Embryonic facial prominence (tissue), 1 donor: ENCODE data around the gene MAPK9.
A peak's percentile ranks its signal among the peaks of the same experiment; 100 is the strongest.

Experiments
- DNase-seq: peaks from one replicate; pipeline ENCODE4 v3.0.0-alpha.2; 2016; ENCODE audit errors: extremely low spot score

Gene MAPK9

GRCh38 chr5:180291943-180292831 is at the start of gene MAPK9:
MAPK9 (minus strand) TSS chr5:180292083; CDS start chr5:180280561, 11,522 bp downstream.
- DNase-seq = peak; percentile 59

- DNase-seq = no peak
These were observed 49.7 kb upstream of the MAPK9 start for GRCh38 chr5:180341595-180341994.

- DNase-seq = no peak
These were observed 49.0 kb upstream of the MAPK9 start for GRCh38 chr5:180340856-180341255.

- no peak for DNase-seq
These were observed 47.8 kb upstream of the MAPK9 start for GRCh38 chr5:180339583-180340183.

- no peak for DNase-seq
These were observed 46.3 kb upstream of the MAPK9 start for GRCh38 chr5:180338001-180338707.

- no peak for DNase-seq
These were observed 44.5 kb upstream of the MAPK9 start for GRCh38 chr5:180336234-180337020.

GRCh38 chr5:180335614-180336233 is 43.8 kb upstream of the MAPK9 start:
- no peak for DNase-seq

GRCh38 chr5:180334751-180335613 is 43.1 kb upstream of the MAPK9 start:
- DNase-seq = no peak

- no peak for DNase-seq
These were observed 42.3 kb upstream of the MAPK9 start for GRCh38 chr5:180334176-180334575.

- DNase-seq = no peak
These were observed 41.8 kb upstream of the MAPK9 start for GRCh38 chr5:180333661-180334060.

- DNase-seq = no peak
These were observed 41.0 kb upstream of the MAPK9 start for GRCh38 chr5:180332861-180333260.

- no peak for DNase-seq
These were observed 40.2 kb upstream of the MAPK9 start for GRCh38 chr5:180332051-180332517.

GRCh38 chr5:180331647-180331950 is 39.7 kb upstream of the MAPK9 start:
- no peak for DNase-seq

GRCh38 chr5:180330810-180331646 is 39.1 kb upstream of the MAPK9 start:
- DNase-seq = no peak

- DNase-seq = no peak
These were observed 38.4 kb upstream of the MAPK9 start for GRCh38 chr5:180330270-180330648.

- no peak for DNase-seq
These were observed 37.9 kb upstream of the MAPK9 start for GRCh38 chr5:180329606-180330269.

GRCh38 chr5:180329138-180329435 is 37.2 kb upstream of the MAPK9 start:
- no peak for DNase-seq

GRCh38 chr5:180328296-180329137 is 36.6 kb upstream of the MAPK9 start:
- DNase-seq = no peak
